PFSK-1 (cell line): Measurements from ENCODE around the gene RALGAPA2.

Source experiments
- POLR2AphosphoS5 ChIP-seq: IDR thresholded peaks from 2 replicates; pipeline ENCODE4 v1.6.1; 2012; ENCODE audit warnings: low read depth, mild to moderate bottlenecking, control low read depth, low read length, moderate library complexity
- TAF1 ChIP-seq: IDR thresholded peaks from 2 replicates; pipeline ENCODE4 v1.6.1; 2012; ENCODE audit warnings: low read length, control low read depth, borderline replicate concordance; ENCODE audit not compliant: insufficient read depth

GRCh38 chr20:20711413-20711812 lies 1.0 kb downstream of the RALGAPA2 start:
- TF ChIP-seq POLR2AphosphoS5 (no peak), TAF1 (no peak)
